ENCODE results near the gene DNAAF5. TPM values are rescaled to one million over a fixed set of nuclear protein-coding genes. Genes with fewer than 3 reads are reported as not detected.

DNAAF5 gene
- total RNA-seq, 1 donor from 2014 or later = 15.8 TPM

DNA sequence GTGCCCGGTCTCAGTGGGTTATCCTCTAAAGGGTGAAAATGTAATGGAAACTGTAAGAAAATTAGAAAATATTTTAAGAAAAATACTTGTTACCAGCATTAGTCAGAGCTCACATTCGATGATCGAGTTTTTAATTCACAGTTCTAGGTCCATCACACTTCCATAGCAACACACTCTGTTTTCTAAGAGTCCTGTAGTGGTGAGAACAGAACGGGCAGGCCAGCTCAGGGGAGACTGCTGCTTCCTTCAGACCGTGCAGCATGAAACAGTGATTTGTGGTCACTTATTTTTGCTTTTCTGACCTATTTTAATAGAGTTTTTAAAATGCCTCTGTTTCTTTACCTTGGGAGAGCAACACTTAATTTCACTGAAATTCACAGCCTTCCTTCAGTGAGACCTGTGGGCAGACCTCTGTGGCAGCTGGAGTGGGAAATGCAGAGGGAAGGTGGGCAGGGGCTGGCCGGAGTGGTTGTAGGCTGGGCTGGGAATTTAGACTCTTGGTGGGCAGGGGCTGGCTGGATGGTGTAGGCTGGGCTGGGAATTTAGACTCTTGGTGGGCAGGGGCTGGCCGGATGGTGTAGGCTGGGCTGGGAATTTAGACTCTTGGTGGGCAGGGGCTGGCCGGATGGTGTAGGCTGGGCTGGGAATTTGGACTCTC, 107.2 kb downstream of the DNAAF5 start:
- peak overlapping the region; percentile 19 for H3K27ac ChIP-seq

DNA sequence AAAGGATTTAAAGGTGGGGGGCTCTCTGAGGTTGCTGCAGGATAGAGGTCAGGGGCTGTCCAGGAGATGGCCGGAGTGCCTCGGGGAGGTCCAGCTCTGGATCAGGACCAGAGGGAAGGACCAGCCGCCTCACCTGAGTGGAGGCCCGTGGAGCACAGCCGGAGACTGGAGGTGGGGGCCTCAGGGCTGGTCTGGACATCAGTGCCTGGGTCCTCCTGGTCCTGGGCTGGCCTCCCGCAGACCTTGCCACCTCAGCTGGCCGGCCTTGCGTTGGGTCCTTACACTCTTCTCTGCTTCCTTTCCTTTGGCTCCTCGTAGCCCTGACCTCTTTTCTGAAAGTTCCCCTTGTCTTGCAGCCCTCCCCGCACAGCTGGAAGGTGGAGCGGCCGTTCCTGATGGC, 107.8 kb downstream of the DNAAF5 start:
- DNase-seq (no peak), ATAC-seq (no peak)
- no peaks in the 10 kb centered on the region for H3K9me3 ChIP-seq
- TF ChIP-seq, protein P1, sequence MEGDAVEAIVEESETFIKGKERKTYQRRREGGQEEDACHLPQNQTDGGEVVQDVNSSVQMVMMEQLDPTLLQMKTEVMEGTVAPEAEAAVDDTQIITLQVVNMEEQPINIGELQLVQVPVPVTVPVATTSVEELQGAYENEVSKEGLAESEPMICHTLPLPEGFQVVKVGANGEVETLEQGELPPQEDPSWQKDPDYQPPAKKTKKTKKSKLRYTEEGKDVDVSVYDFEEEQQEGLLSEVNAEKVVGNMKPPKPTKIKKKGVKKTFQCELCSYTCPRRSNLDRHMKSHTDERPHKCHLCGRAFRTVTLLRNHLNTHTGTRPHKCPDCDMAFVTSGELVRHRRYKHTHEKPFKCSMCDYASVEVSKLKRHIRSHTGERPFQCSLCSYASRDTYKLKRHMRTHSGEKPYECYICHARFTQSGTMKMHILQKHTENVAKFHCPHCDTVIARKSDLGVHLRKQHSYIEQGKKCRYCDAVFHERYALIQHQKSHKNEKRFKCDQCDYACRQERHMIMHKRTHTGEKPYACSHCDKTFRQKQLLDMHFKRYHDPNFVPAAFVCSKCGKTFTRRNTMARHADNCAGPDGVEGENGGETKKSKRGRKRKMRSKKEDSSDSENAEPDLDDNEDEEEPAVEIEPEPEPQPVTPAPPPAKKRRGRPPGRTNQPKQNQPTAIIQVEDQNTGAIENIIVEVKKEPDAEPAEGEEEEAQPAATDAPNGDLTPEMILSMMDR (IDR thresholded peaks at IDR 0.05) = no peak
- H3K36me3 ChIP-seq = no peaks in the 10 kb centered on the region
- peaks cover 46% of the 10 kb centered on the region for H3K4me1 ChIP-seq
- intact Hi-C loops (cut with DNase I) = no loop called here
- no peak overlapping the region for H3K4me3 ChIP-seq
- H3K27me3 ChIP-seq = no peaks in the 10 kb centered on the region
- H3K27ac ChIP-seq = peak overlapping the region; percentile 19

More for the DNA sequence above, 107.2 kb downstream of the DNAAF5 start:
- no peak for ATAC-seq
- TF ChIP-seq, protein P1 (IDR thresholded peaks at IDR 0.05) = no peak
- Histone ChIP-seq H3K36me3 (no peaks in the 10 kb centered on the region), H3K4me3 (no peak overlapping the region), H3K9me3 (no peaks in the 10 kb centered on the region), H3K4me1 (peaks cover 46% of the 10 kb centered on the region), H3K27me3 (no peaks in the 10 kb centered on the region)
- no peak for DNase-seq
- intact Hi-C loops (cut with DNase I) = no loop called here

DNA sequence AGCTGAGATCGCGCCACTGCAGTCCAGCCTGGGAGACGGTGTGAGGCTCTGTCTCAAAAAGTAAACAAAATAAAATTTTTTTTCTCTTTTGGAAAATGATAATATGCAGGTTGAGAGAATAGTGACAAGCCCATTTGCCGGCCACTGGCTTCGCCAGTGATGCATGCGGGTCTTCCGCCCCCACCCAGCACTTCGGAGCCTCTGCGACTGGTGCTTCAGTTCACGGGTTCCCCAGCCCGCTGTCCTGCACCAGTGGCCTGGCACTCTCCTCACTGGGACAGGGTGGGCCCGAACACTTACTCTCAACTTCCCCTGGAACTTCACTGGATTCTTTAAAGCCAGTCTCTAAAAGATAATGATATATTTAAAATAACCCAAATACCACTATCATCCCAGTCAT, 108.5 kb downstream of the DNAAF5 start:
- ATAC-seq (no peak), DNase-seq (no peak)
- Histone ChIP-seq H3K27me3 (no peaks in the 10 kb centered on the region), H3K9me3 (no peaks in the 10 kb centered on the region), H3K4me3 (no peak overlapping the region), H3K27ac (no peak overlapping the region), H3K36me3 (peaks cover 4% of the 10 kb centered on the region), H3K4me1 (peaks cover 46% of the 10 kb centered on the region)
- TF ChIP-seq, protein P1 (IDR thresholded peaks at IDR 0.05) = no peak
- intact Hi-C loops (cut with DNase I) = no loop called here

DNA sequence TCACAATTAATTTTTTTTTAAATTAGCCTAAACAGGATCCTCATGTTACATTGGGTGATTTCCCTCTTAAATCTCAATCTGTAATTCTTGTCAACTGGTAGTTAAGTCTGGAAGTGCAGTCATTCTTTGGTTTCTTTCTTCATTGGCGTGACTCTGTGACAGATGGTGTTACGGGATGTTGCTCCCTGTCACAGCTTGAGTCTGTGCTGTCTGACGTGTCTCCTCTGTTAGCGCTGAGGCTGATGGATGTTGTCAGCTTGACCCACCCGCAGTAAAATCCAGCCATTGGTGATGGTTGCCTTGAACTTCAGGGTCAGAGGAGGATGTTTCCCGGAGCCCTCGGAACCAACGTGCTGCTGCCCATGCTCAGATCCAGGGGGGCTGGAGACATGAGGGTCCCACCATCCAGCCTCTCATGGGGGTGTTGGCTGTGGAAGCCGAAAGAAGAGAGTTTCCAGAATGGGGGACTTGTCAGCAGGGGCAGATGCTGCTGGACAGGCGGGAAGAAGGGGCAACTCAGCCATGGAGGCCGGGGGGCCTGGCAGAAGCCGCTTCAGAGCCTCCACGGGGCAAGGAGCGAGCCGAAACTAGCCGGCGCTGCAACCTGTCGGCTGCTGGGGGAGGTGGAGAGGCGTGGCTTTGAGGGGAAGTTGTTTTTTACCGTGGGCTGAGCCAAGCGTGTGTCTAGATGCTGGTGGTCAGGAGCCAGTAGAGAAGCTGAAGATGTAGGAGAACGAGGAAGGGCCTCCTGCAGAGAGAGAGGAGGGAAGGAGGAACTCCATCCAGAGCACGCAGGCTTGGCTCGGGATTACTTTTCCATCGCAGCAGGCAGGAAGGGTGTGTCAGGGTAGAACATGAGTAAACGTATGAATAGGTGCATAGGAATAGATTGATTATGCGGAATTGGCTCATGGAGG, 109.2 kb downstream of the DNAAF5 start:
- TF ChIP-seq, protein P1 (IDR thresholded peaks at IDR 0.05) = no peak
- intact Hi-C loops (cut with DNase I) = no loop called here
- Histone ChIP-seq H3K9me3 (no peaks in the 10 kb centered on the region), H3K4me3 (no peak overlapping the region), H3K36me3 (peaks cover 8% of the 10 kb centered on the region), H3K27ac (peak overlapping the region; percentile 24), H3K27me3 (no peaks in the 10 kb centered on the region), H3K4me1 (peaks cover 39% of the 10 kb centered on the region)
- DNase-seq = no peak
- no peak for ATAC-seq

Other genes starting within 250 kb of the DNAAF5 start
- 57.1 TPM for gene PDGFA, start 206.9 kb upstream of the DNAAF5 start, total RNA-seq
- gene PRKAR1B, start 582 bp downstream of the DNAAF5 start, total RNA-seq = 25.7 TPM
- gene SUN1, start 105.8 kb downstream of the DNAAF5 start, total RNA-seq = 127 TPM
- gene GET4, start 149.9 kb downstream of the DNAAF5 start, total RNA-seq = 35.1 TPM
- gene ADAP1, start 228.0 kb downstream of the DNAAF5 start, total RNA-seq = 30.7 TPM
- 9.4 TPM for gene COX19, start 248.8 kb downstream of the DNAAF5 start, total RNA-seq

Data from upper lobe of right lung (tissue), 1 donor.